Osteocyte (in vitro differentiated cells): ENCODE results near the gene RPS13. TPM values are rescaled to one million over a fixed set of nuclear protein-coding genes. Genes with fewer than 3 reads are reported as not detected.
"Not testable (repeated sequence)": the region's sequence is repeated elsewhere in the genome, so short reads cannot be mapped to it uniquely, and the experiment has no call there.

ENCODE experiments used
- DNase-seq: peaks from one replicate; pipeline ENCODE4 v3.0.0; 2021; ENCODE audit warnings: mixed read lengths; ENCODE audit not compliant: unreplicated experiment; ENCODE audit errors: extremely low spot score
- H3K27ac Mint-ChIP-seq: one replicate; pipeline ENCODE4 v1.8.0; 2021; ENCODE audit warnings: mild to moderate bottlenecking, mixed read lengths; ENCODE audit not compliant: unreplicated experiment
- H3K27me3 Mint-ChIP-seq: one replicate; pipeline ENCODE4 v1.8.0; 2021; ENCODE audit warnings: mixed read lengths; ENCODE audit not compliant: unreplicated experiment
- H3K36me3 Mint-ChIP-seq: one replicate; pipeline ENCODE4 v1.8.0; 2021; ENCODE audit warnings: mixed read lengths; ENCODE audit not compliant: unreplicated experiment
- H3K4me1 Mint-ChIP-seq: one replicate; pipeline ENCODE4 v1.8.0; 2021; ENCODE audit warnings: mixed read lengths; ENCODE audit not compliant: unreplicated experiment
- H3K4me3 Mint-ChIP-seq: one replicate; pipeline ENCODE4 v1.8.0; 2021; ENCODE audit warnings: mild to moderate bottlenecking, moderate library complexity, mixed read lengths; ENCODE audit not compliant: unreplicated experiment
- H3K9me3 Mint-ChIP-seq: one replicate; pipeline ENCODE4 v1.8.0; 2021; ENCODE audit warnings: mixed read lengths; ENCODE audit not compliant: unreplicated experiment
- total RNA-seq: library from RNA; stranded (reverse); gene quantifications from 2 replicates; pipeline ENCODE4 v1.2.1, GENCODE V29; 2021
- TF ChIP-seq, protein P1 (sequence below): fragments of 200-600 bp; sonication (generic); IDR thresholded peaks from 2 replicates; pipeline ENCODE4 v1.5.0; 2021; ENCODE audit warnings: antibody characterized with exemption, mild to moderate bottlenecking, moderate library complexity

The RPS13 gene
- total RNA-seq, 1 donor from 2014 or later = 981 TPM

DNA sequence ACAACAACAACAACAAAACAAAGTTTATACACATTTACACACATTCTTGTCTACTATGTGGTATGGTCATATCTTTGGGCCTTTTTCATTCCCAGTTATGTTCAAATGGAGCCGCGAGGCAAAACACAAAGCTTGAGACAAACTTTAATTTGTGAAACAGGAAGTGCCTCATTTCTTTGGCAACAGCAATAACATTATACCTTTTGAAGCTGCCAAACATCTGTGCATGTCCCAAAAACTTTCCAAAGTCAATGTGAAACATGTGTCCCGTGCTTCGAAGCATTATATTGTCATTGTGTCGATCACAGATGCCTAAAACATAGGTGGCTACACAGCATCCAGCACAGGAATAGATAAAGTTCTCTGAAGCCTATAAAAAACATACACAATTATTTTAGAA is 25.0 kb upstream of the RPS13 start:
- H3K27ac Mint-ChIP-seq = no peak overlapping the region
- TF ChIP-seq, protein P1, sequence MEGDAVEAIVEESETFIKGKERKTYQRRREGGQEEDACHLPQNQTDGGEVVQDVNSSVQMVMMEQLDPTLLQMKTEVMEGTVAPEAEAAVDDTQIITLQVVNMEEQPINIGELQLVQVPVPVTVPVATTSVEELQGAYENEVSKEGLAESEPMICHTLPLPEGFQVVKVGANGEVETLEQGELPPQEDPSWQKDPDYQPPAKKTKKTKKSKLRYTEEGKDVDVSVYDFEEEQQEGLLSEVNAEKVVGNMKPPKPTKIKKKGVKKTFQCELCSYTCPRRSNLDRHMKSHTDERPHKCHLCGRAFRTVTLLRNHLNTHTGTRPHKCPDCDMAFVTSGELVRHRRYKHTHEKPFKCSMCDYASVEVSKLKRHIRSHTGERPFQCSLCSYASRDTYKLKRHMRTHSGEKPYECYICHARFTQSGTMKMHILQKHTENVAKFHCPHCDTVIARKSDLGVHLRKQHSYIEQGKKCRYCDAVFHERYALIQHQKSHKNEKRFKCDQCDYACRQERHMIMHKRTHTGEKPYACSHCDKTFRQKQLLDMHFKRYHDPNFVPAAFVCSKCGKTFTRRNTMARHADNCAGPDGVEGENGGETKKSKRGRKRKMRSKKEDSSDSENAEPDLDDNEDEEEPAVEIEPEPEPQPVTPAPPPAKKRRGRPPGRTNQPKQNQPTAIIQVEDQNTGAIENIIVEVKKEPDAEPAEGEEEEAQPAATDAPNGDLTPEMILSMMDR = no peak
- no peaks in the 10 kb centered on the region for H3K27me3 Mint-ChIP-seq
- no peak for DNase-seq
- H3K9me3 Mint-ChIP-seq = no peaks in the 10 kb centered on the region
- no peak overlapping the region for H3K4me3 Mint-ChIP-seq
- peaks cover 40% of the 10 kb centered on the region for H3K36me3 Mint-ChIP-seq
- no peaks in the 10 kb centered on the region for H3K4me1 Mint-ChIP-seq

DNA sequence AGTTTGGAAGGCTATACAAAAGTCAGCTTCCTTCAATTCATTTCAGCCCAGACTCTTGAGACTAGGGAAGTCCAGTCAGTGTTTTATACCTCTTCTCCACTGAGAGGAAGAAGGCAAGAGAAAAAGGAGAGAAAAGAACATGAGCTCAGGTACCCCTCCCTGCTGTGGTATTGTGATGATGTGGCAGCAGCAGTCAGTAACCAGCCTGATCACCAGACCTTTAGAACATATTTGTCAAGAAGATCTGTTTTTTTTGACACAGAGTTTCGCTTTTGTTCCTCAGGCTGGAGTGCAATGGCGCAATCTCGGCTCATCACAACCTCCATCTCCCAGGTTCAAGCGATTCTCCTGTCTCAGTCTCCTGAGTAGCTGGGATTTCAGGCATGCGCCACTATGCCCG is 21.2 kb upstream of the RPS13 start:
- H3K27me3 Mint-ChIP-seq = no peaks in the 10 kb centered on the region
- H3K36me3 Mint-ChIP-seq = peaks cover 34% of the 10 kb centered on the region
- no peak for DNase-seq
- no peak overlapping the region for H3K4me3 Mint-ChIP-seq
- H3K27ac Mint-ChIP-seq = no peak overlapping the region
- H3K4me1 Mint-ChIP-seq = no peaks in the 10 kb centered on the region
- TF ChIP-seq, protein P1 = no peak
- no peaks in the 10 kb centered on the region for H3K9me3 Mint-ChIP-seq

DNA sequence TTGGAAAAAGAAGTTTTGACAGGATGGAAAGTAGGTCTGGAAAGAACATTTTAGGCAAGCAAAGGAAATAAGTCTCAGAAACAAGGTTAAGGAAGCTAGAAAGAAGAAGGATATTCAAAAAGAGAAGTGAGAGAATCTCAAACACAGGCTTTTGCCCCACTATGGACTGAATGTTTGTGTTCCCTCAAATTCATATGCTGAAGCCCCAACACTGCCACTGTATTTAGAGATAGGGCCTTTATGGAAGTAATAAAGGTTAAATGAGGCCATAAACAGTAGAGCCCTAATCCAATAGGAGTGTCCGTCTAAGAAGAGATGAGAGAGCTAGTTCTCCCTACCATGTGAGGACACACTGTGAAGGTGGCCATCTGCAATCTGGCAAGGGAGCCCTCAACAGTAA is 20.6 kb upstream of the RPS13 start:
- Mint-ChIP-seq H3K27ac (no peak overlapping the region), H3K9me3 (no peaks in the 10 kb centered on the region), H3K4me3 (no peak overlapping the region), H3K36me3 (peaks cover 34% of the 10 kb centered on the region), H3K27me3 (no peaks in the 10 kb centered on the region), H3K4me1 (no peaks in the 10 kb centered on the region)
- no peak for DNase-seq
- TF ChIP-seq, protein P1 = no peak

DNA sequence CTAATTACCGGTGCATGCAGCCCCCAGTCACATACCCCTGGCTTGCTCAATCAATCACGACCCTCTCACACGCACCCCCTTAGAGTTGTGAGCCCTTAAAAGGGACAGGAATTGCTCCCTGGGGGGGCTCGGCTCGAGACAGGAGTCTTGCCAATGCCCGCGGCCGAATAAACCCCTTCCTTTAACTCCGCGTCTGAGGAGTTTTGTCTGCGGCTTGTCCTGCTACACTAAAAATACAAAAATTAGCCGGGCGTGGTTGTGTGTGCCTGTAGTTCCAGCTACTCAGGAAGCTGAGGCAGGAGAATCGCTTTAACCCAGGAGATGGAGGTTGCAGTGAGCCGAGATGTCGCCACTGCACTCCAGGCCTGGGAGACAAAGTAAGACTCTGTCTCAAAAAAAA is 8.5 kb upstream of the RPS13 start:
- H3K9me3 Mint-ChIP-seq, DNase-seq, H3K27ac Mint-ChIP-seq, H3K27me3 Mint-ChIP-seq, H3K4me3 Mint-ChIP-seq, H3K4me1 Mint-ChIP-seq: not testable (repeated sequence)
- H3K36me3 Mint-ChIP-seq = peaks cover 22% of the 10 kb centered on the region

DNA sequence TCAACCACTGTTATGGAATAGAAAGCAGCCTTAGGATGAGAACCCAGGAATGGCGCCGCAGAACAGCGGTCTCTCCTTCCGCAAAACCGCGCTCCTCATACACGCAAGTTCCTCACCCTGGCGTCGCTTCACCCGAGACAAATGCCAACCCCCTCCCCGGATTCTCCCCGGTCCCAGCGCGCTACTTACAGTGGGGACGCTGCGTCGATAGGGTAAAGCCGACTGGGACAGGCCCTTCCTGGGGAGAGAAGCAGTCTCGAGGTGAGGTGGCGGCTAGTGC is 287 bp downstream of the RPS13 start:
- H3K27ac Mint-ChIP-seq = peak overlapping the region; percentile 99
- no peaks in the 10 kb centered on the region for H3K27me3 Mint-ChIP-seq
- H3K4me1 Mint-ChIP-seq = peaks cover 30% of the 10 kb centered on the region
- no peak for DNase-seq
- TF ChIP-seq, protein P1 = no peak
- H3K36me3 Mint-ChIP-seq = peaks cover 25% of the 10 kb centered on the region
- no peaks in the 10 kb centered on the region for H3K9me3 Mint-ChIP-seq
- H3K4me3 Mint-ChIP-seq = peak overlapping the region; percentile 98

DNA sequence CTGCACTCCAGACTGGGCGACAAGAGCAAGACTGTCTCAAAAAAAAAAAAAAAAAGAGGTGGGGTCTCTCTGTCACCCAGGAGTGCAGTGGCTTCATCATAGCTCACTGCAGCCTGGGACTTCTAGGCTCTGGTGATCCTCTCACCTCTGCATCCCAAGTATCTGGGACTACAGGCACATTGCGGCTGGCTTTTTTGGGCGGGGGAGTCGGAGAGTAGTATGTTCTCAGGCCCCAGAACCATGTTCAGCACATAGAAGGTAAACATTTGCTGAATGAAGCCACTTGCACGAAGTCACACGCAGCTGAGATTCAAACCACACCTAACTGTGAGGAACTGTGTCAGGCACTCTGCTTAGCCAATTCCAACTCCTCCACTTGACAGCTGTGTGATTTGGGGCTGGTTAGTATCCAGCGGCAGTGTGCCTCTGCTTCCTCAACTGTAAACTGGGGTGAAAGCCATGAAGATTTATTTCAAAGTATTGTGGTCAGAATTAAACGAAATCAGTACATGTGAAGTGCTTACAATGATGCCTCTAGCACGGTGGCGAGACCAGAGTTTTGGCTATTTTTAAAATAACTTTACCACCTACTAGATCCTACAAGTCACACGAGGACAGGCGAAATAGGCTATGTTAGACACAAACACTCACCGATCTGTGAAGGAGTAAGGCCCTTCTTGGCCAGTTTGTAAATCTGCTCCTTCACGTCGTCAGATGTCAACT is 789 bp downstream of the RPS13 start:
- H3K36me3 Mint-ChIP-seq = peaks cover 25% of the 10 kb centered on the region
- H3K9me3 Mint-ChIP-seq = no peaks in the 10 kb centered on the region
- no peak for DNase-seq
- TF ChIP-seq, protein P1 = no peak
- H3K4me3 Mint-ChIP-seq = peak overlapping the region; percentile 98
- peaks cover 30% of the 10 kb centered on the region for H3K4me1 Mint-ChIP-seq
- H3K27me3 Mint-ChIP-seq = no peaks in the 10 kb centered on the region
- H3K27ac Mint-ChIP-seq = peak overlapping the region; percentile 99
